Measurements from ENCODE around the gene GET3.
A peak's percentile ranks its signal among the peaks of the same experiment; 100 is the strongest.

Gene GET3

DNA sequence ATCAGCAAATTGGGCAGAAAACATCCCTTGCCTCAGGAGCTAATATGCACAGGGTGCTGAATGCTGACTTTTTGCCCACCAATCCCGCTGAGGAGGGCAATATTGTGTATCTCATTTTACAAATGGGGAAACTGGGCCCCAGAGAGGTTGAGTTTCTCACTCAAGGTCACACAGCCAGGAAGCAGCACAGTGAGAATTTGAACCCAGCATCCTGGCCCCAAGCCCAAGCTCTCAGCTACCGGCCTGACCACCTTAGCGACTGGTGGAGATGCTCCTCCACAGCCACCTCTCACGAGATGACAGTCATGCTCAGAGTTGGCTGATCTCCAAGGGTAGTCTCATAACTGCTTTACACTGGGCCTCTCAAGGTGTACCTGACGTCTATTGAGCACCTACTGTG lies 44.3 kb upstream of the GET3 start:
- H3K36me3 ChIP-seq (ENCODE audit: insufficient read depth, low read length): no peaks in the 10 kb centered on the region
- H3K9me3 ChIP-seq (ENCODE audit: insufficient read depth, low read depth, low read length): no peaks in the 10 kb centered on the region
- H3K4me3 ChIP-seq (ENCODE audit: low read length, poor library complexity, severe bottlenecking): no peak overlapping the region
- H3F3A ChIP-seq (ENCODE audit: low read depth): 0 out of 2 replicates have a peak, but pooled peaks cover 2% of the 10 kb centered on the region
- H3K4me2 ChIP-seq (ENCODE audit: low read depth, low read length, poor library complexity, severe bottlenecking): no peak overlapping the region
- TF ChIP-seq CTCF (conservative IDR thresholded peaks at IDR 0.05; ENCODE audit: low read length) (no peak), EZH2phosphoT487 (IDR thresholded peaks at IDR 0.05; ENCODE audit: borderline replicate concordance) (no peak)
- H3K27me3 ChIP-seq (ENCODE audit: insufficient read depth, low read length, poor library complexity, severe bottlenecking): no peaks in the 10 kb centered on the region
- H3K9me2 ChIP-seq (replicated peaks; ENCODE audit: low read depth, low read length): no peaks in the 10 kb centered on the region
- peaks cover 34% of the 10 kb centered on the region; the same call in 1 of the 2 replicates for H3K79me2 ChIP-seq (ENCODE audit: insufficient read depth, low read length)
- no peak overlapping the region for H2AFZ ChIP-seq (ENCODE audit: low read length)
- no peaks in the 10 kb centered on the region for H4K20me1 ChIP-seq (ENCODE audit: insufficient read depth, low read length, poor library complexity, severe bottlenecking)
- H3K4me1 ChIP-seq (ENCODE audit: insufficient read depth, low read length, poor library complexity, severe bottlenecking): peaks cover 20% of the 10 kb centered on the region
- H3K9ac ChIP-seq (ENCODE audit: low read depth, low read length, poor library complexity, severe bottlenecking): no peak overlapping the region

- Histone ChIP-seq H3K36me3 (ENCODE audit: insufficient read depth, low read length) (no peaks in the 10 kb centered on the region), H3K9me3 (ENCODE audit: insufficient read depth, low read depth, low read length) (no peaks in the 10 kb centered on the region), H4K20me1 (ENCODE audit: insufficient read depth, low read length, poor library complexity, severe bottlenecking) (no peaks in the 10 kb centered on the region), H3K4me3 (ENCODE audit: low read length, poor library complexity, severe bottlenecking) (no peak overlapping the region), H3K4me1 (ENCODE audit: insufficient read depth, low read length, poor library complexity, severe bottlenecking) (peaks cover 11% of the 10 kb centered on the region), H3K4me2 (ENCODE audit: low read depth, low read length, poor library complexity, severe bottlenecking) (peak overlapping the region; percentile 81), H3K9ac (ENCODE audit: low read depth, low read length, poor library complexity, severe bottlenecking) (no peak overlapping the region), H3F3A (ENCODE audit: low read depth) (0 out of 2 replicates have a peak, but pooled peaks cover 2% of the 10 kb centered on the region), H3K79me2 (ENCODE audit: insufficient read depth, low read length) (peaks cover 19% of the 10 kb centered on the region; the same call in 1 of the 2 replicates), H3K9me2 (replicated peaks; ENCODE audit: low read depth, low read length) (no peaks in the 10 kb centered on the region), H3K27me3 (ENCODE audit: insufficient read depth, low read length, poor library complexity, severe bottlenecking) (no peaks in the 10 kb centered on the region), H2AFZ (ENCODE audit: low read length) (no peak overlapping the region)
- TF ChIP-seq CTCF (conservative IDR thresholded peaks at IDR 0.05; ENCODE audit: low read length) (no peak), EZH2phosphoT487 (IDR thresholded peaks at IDR 0.05; ENCODE audit: borderline replicate concordance) (no peak)
These were observed 42.7 kb upstream of the GET3 start for GRCh38 chr19:12694641-12695040.

DNA sequence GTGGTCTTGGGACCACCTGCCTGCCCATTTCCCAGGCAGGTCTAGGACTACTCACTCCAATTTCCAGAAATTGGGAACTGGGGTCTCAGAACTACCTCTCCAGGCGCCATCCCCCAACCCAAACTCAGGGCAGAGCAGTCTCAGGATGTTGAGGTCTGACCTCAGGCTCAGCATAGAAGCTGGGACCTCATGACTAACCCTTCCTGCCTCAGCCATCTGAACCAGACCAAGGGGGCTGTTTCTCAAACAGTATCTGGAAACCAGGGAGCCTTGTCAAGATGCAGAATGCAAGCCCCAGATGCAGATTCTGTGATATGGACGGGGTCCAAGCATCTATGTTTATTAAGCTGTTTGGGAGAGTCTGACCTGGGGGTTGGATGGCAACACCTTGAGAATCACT lies 42.2 kb upstream of the GET3 start:
- H3F3A ChIP-seq (ENCODE audit: low read depth): 0 out of 2 replicates have a peak, but pooled peaks cover 2% of the 10 kb centered on the region
- H3K79me2 ChIP-seq (ENCODE audit: insufficient read depth, low read length): peaks cover 15% of the 10 kb centered on the region; the same call in 1 of the 2 replicates
- no peaks in the 10 kb centered on the region for H3K27me3 ChIP-seq (ENCODE audit: insufficient read depth, low read length, poor library complexity, severe bottlenecking)
- no peak overlapping the region for H2AFZ ChIP-seq (ENCODE audit: low read length)
- no peaks in the 10 kb centered on the region for H4K20me1 ChIP-seq (ENCODE audit: insufficient read depth, low read length, poor library complexity, severe bottlenecking)
- H3K4me3 ChIP-seq (ENCODE audit: low read length, poor library complexity, severe bottlenecking): no peak overlapping the region
- peaks cover 11% of the 10 kb centered on the region for H3K4me1 ChIP-seq (ENCODE audit: insufficient read depth, low read length, poor library complexity, severe bottlenecking)
- TF ChIP-seq CTCF (conservative IDR thresholded peaks at IDR 0.05; ENCODE audit: low read length) (no peak), EZH2phosphoT487 (IDR thresholded peaks at IDR 0.05; ENCODE audit: borderline replicate concordance) (no peak)
- no peaks in the 10 kb centered on the region for H3K9me3 ChIP-seq (ENCODE audit: insufficient read depth, low read depth, low read length)
- H3K36me3 ChIP-seq (ENCODE audit: insufficient read depth, low read length): no peaks in the 10 kb centered on the region; the same call in 1 of the 2 replicates
- H3K9ac ChIP-seq (ENCODE audit: low read depth, low read length, poor library complexity, severe bottlenecking): no peak overlapping the region
- no peaks in the 10 kb centered on the region for H3K9me2 ChIP-seq (replicated peaks; ENCODE audit: low read depth, low read length)
- H3K4me2 ChIP-seq (ENCODE audit: low read depth, low read length, poor library complexity, severe bottlenecking): peak overlapping the region; percentile 81

Measured in Loucy (cell line).